Measurements from ENCODE around the gene SEMA6B.

Gene SEMA6B

GRCh38 chr19:4594201-4594600 lies 34.7 kb upstream of the SEMA6B start:
- H3K9ac ChIP-seq (ENCODE audit: low read depth, low read length), result no peak overlapping the region
- peaks cover 12% of the 10 kb centered on the region; the same call in 1 of the 2 replicates for H3K4me1 ChIP-seq (ENCODE audit: insufficient read depth, low read length)
- H3K9me3 ChIP-seq (ENCODE audit: control insufficient read depth, insufficient read depth, low read length), result no peaks in the 10 kb centered on the region
- no peaks in the 10 kb centered on the region for H3K36me3 ChIP-seq (ENCODE audit: insufficient read depth, low read length)

GRCh38 chr19:4593409-4593851 lies 33.9 kb upstream of the SEMA6B start:
- Histone ChIP-seq H3K9ac (ENCODE audit: low read depth, low read length) (no peak overlapping the region), H3K36me3 (ENCODE audit: insufficient read depth, low read length) (no peaks in the 10 kb centered on the region), H3K4me1 (ENCODE audit: insufficient read depth, low read length) (peaks cover 12% of the 10 kb centered on the region; the same call in 1 of the 2 replicates), H3K9me3 (ENCODE audit: control insufficient read depth, insufficient read depth, low read length) (no peaks in the 10 kb centered on the region)

- Histone ChIP-seq H3K9me3 (ENCODE audit: control insufficient read depth, insufficient read depth, low read length) (no peaks in the 10 kb centered on the region), H3K9ac (ENCODE audit: low read depth, low read length) (no peak overlapping the region), H3K4me1 (ENCODE audit: insufficient read depth, low read length) (peaks cover 12% of the 10 kb centered on the region; the same call in 1 of the 2 replicates), H3K36me3 (ENCODE audit: insufficient read depth, low read length) (no peaks in the 10 kb centered on the region)
Measured at GRCh38 chr19:4592445-4592844, 33.0 kb upstream of the SEMA6B start.

GRCh38 chr19:4591320-4591719 lies 31.8 kb upstream of the SEMA6B start:
- H3K9me3 ChIP-seq (ENCODE audit: control insufficient read depth, insufficient read depth, low read length), result no peaks in the 10 kb centered on the region
- H3K36me3 ChIP-seq (ENCODE audit: insufficient read depth, low read length), result no peaks in the 10 kb centered on the region
- peaks cover 18% of the 10 kb centered on the region; the same call in 1 of the 2 replicates for H3K4me1 ChIP-seq (ENCODE audit: insufficient read depth, low read length)
- H3K9ac ChIP-seq (ENCODE audit: low read depth, low read length), result no peak overlapping the region

- H3K4me1 ChIP-seq (ENCODE audit: insufficient read depth, low read length), result peaks cover 18% of the 10 kb centered on the region; the same call in 1 of the 2 replicates
- no peaks in the 10 kb centered on the region for H3K36me3 ChIP-seq (ENCODE audit: insufficient read depth, low read length)
- H3K9me3 ChIP-seq (ENCODE audit: control insufficient read depth, insufficient read depth, low read length), result no peaks in the 10 kb centered on the region
- H3K9ac ChIP-seq (ENCODE audit: low read depth, low read length), result no peak overlapping the region
Measured at GRCh38 chr19:4590559-4590958, 31.1 kb upstream of the SEMA6B start.

- H3K9me3 ChIP-seq (ENCODE audit: control insufficient read depth, insufficient read depth, low read length), result no peaks in the 10 kb centered on the region
- no peak overlapping the region for H3K9ac ChIP-seq (ENCODE audit: low read depth, low read length)
- H3K4me1 ChIP-seq (ENCODE audit: insufficient read depth, low read length), result peaks cover 18% of the 10 kb centered on the region; the same call in 1 of the 2 replicates
Measured at GRCh38 chr19:4589579-4590410, 30.3 kb upstream of the SEMA6B start.

GRCh38 chr19:4588291-4588761 lies 28.8 kb upstream of the SEMA6B start:
- H3K9me3 ChIP-seq (ENCODE audit: control insufficient read depth, insufficient read depth, low read length), result no peaks in the 10 kb centered on the region
- H3K36me3 ChIP-seq (ENCODE audit: insufficient read depth, low read length), result no peaks in the 10 kb centered on the region
- no peak overlapping the region for H3K9ac ChIP-seq (ENCODE audit: low read depth, low read length)
- H3K4me1 ChIP-seq (ENCODE audit: insufficient read depth, low read length), result peaks cover 18% of the 10 kb centered on the region; the same call in 1 of the 2 replicates

More at GRCh38 chr19:4589579-4590410, 30.3 kb upstream of the SEMA6B start:
- no peaks in the 10 kb centered on the region for H3K36me3 ChIP-seq (ENCODE audit: insufficient read depth, low read length)

- H3K36me3 ChIP-seq (ENCODE audit: insufficient read depth, low read length), result no peaks in the 10 kb centered on the region
- H3K9me3 ChIP-seq (ENCODE audit: control insufficient read depth, insufficient read depth, low read length), result no peaks in the 10 kb centered on the region
- no peak overlapping the region for H3K9ac ChIP-seq (ENCODE audit: low read depth, low read length)
- peaks cover 18% of the 10 kb centered on the region; the same call in 1 of the 2 replicates for H3K4me1 ChIP-seq (ENCODE audit: insufficient read depth, low read length)
Measured at GRCh38 chr19:4587527-4587926, 28.0 kb upstream of the SEMA6B start.

- peaks cover 21% of the 10 kb centered on the region; the same call in 1 of the 2 replicates for H3K4me1 ChIP-seq (ENCODE audit: insufficient read depth, low read length)
- H3K9ac ChIP-seq (ENCODE audit: low read depth, low read length), result no peak overlapping the region
- H3K9me3 ChIP-seq (ENCODE audit: control insufficient read depth, insufficient read depth, low read length), result no peaks in the 10 kb centered on the region
- no peaks in the 10 kb centered on the region for H3K36me3 ChIP-seq (ENCODE audit: insufficient read depth, low read length)
Measured at GRCh38 chr19:4586691-4587090, 27.2 kb upstream of the SEMA6B start.

- peaks cover 16% of the 10 kb centered on the region; the same call in 1 of the 2 replicates for H3K4me1 ChIP-seq (ENCODE audit: insufficient read depth, low read length)
- no peaks in the 10 kb centered on the region for H3K9me3 ChIP-seq (ENCODE audit: control insufficient read depth, insufficient read depth, low read length)
- H3K36me3 ChIP-seq (ENCODE audit: insufficient read depth, low read length), result no peaks in the 10 kb centered on the region
- no peak overlapping the region for H3K9ac ChIP-seq (ENCODE audit: low read depth, low read length)
Measured at GRCh38 chr19:4586245-4586644, 26.8 kb upstream of the SEMA6B start.

GRCh38 chr19:4585556-4585955 lies 26.1 kb upstream of the SEMA6B start:
- H3K36me3 ChIP-seq (ENCODE audit: insufficient read depth, low read length), result no peaks in the 10 kb centered on the region
- no peak overlapping the region for H3K9ac ChIP-seq (ENCODE audit: low read depth, low read length)
- no peaks in the 10 kb centered on the region for H3K9me3 ChIP-seq (ENCODE audit: control insufficient read depth, insufficient read depth, low read length)
- H3K4me1 ChIP-seq (ENCODE audit: insufficient read depth, low read length), result peaks cover 13% of the 10 kb centered on the region; the same call in 1 of the 2 replicates

- peaks cover 13% of the 10 kb centered on the region; the same call in 1 of the 2 replicates for H3K4me1 ChIP-seq (ENCODE audit: insufficient read depth, low read length)
- peak overlapping the region; percentile 88 for H3K9ac ChIP-seq (ENCODE audit: low read depth, low read length)
- H3K36me3 ChIP-seq (ENCODE audit: insufficient read depth, low read length), result no peaks in the 10 kb centered on the region
- no peaks in the 10 kb centered on the region for H3K9me3 ChIP-seq (ENCODE audit: control insufficient read depth, insufficient read depth, low read length)
Measured at GRCh38 chr19:4584670-4585460, 25.4 kb upstream of the SEMA6B start.

- H3K4me1 ChIP-seq (ENCODE audit: insufficient read depth, low read length), result peaks cover 13% of the 10 kb centered on the region; the same call in 1 of the 2 replicates
- no peaks in the 10 kb centered on the region for H3K9me3 ChIP-seq (ENCODE audit: control insufficient read depth, insufficient read depth, low read length)
- no peaks in the 10 kb centered on the region for H3K36me3 ChIP-seq (ENCODE audit: insufficient read depth, low read length)
- peak overlapping the region; percentile 88 for H3K9ac ChIP-seq (ENCODE audit: low read depth, low read length)
Measured at GRCh38 chr19:4583961-4584669, 24.6 kb upstream of the SEMA6B start.
